WTC11 (cell line): Measurements from ENCODE around the gene ADAMTS2. TPM values are rescaled to one million over a fixed set of nuclear protein-coding genes. Genes with fewer than 3 reads are reported as not detected.

Experiments
- ATAC-seq: fragments of 200-7000 bp; cut with Tn5 transposase; 2 replicates; pipeline ENCODE4 v1.10.0; 2021; ENCODE audit warnings: mild to moderate bottlenecking, moderate library complexity
- CTCF ChIA-PET: fragments of 300-600 bp; sonication (Branson Sonifier 250); formaldehyde crosslinking; loops from one replicate; lab custom pipeline; 2021; ENCODE audit warnings: antibody characterized with exemption; lab: Charles Lee
- POLR2A ChIA-PET: fragments of 350-600 bp; sonication (Branson Sonifier 250); formaldehyde crosslinking; loops from one replicate; lab custom pipeline; 2021; ENCODE audit warnings: antibody characterized with exemption; lab: Charles Lee
- DNase-seq: peaks from one replicate; pipeline ENCODE4 v3.0.0; 2021; ENCODE audit warnings: low spot score
- H3K27ac Mint-ChIP-seq: 2 replicates; pipeline ENCODE4 v1.8.0; 2021; ENCODE audit warnings: mixed read lengths
- H3K27me3 Mint-ChIP-seq: 2 replicates; pipeline ENCODE4 v1.8.0; 2021; ENCODE audit warnings: low read depth, mild to moderate bottlenecking, moderate library complexity, mixed read lengths
- H3K36me3 Mint-ChIP-seq: 2 replicates; pipeline ENCODE4 v1.8.0; 2021; ENCODE audit warnings: mixed read lengths
- H3K4me1 Mint-ChIP-seq: 2 replicates; pipeline ENCODE4 v1.8.0; 2022; ENCODE audit warnings: mixed read lengths
- H3K4me3 Mint-ChIP-seq: 2 replicates; pipeline ENCODE4 v1.8.0; 2021; ENCODE audit warnings: mild to moderate bottlenecking, moderate library complexity, mixed read lengths
- H3K9me3 Mint-ChIP-seq: 2 replicates; pipeline ENCODE4 v1.8.0; 2021; ENCODE audit warnings: mixed read lengths
- CREM ChIP-seq: sonication (generic); formaldehyde crosslinking; IDR thresholded peaks from 2 replicates; pipeline ENCODE4 v1.8.1; 2022; ENCODE audit warnings: mild to moderate bottlenecking, missing genetic modification reagents, moderate library complexity
- FOXP1 ChIP-seq: sonication (generic); formaldehyde crosslinking; IDR thresholded peaks from 2 replicates; pipeline ENCODE4 v1.8.0; 2022; ENCODE audit warnings: missing genetic modification reagents, mild to moderate bottlenecking, moderate library complexity, borderline replicate concordance
- MYBL2 ChIP-seq: sonication (generic); formaldehyde crosslinking; IDR thresholded peaks from 2 replicates; pipeline ENCODE4 v1.8.1; 2023; ENCODE audit warnings: mild to moderate bottlenecking, moderate library complexity, missing genetic modification reagents
- NFYB ChIP-seq: sonication (generic); formaldehyde crosslinking; conservative IDR thresholded peaks from 2 replicates; pipeline ENCODE4 v1.8.0; 2022; ENCODE audit warnings: low read depth, missing genetic modification reagents
- NR3C1 ChIP-seq: sonication (generic); formaldehyde crosslinking; conservative IDR thresholded peaks from 2 replicates; pipeline ENCODE4 v1.8.1; 2023; ENCODE audit warnings: low read depth, mild to moderate bottlenecking, missing genetic modification reagents
- OVOL2 ChIP-seq: fragments of 250-450 bp; sonication (Bioruptor Pico); IDR thresholded peaks from 2 replicates; pipeline ENCODE4 v1.9.0; 2021; ENCODE audit warnings: mild to moderate bottlenecking, borderline replicate concordance
- PRDM15 ChIP-seq: sonication (generic); formaldehyde crosslinking; IDR thresholded peaks from 2 replicates; pipeline ENCODE4 v1.8.0; 2022; ENCODE audit warnings: missing genetic modification reagents
- PRRX2 ChIP-seq: fragments of 250-450 bp; sonication (Bioruptor Pico); IDR thresholded peaks from 2 replicates; pipeline ENCODE4 v1.8.0; 2021; ENCODE audit warnings: mild to moderate bottlenecking
- STAT6 ChIP-seq: sonication (generic); formaldehyde crosslinking; conservative IDR thresholded peaks from 2 replicates; pipeline ENCODE4 v1.8.1; 2023; ENCODE audit warnings: mild to moderate bottlenecking, low read depth, missing genetic modification reagents, moderate library complexity
- TCF7 ChIP-seq: sonication (generic); formaldehyde crosslinking; IDR thresholded peaks from 2 replicates; pipeline ENCODE4 v1.8.0; 2022; ENCODE audit warnings: mild to moderate bottlenecking, low read depth, missing genetic modification reagents, moderate library complexity
- TEAD4 ChIP-seq: sonication (generic); formaldehyde crosslinking; IDR thresholded peaks from 2 replicates; pipeline ENCODE4 v1.8.0; 2022; ENCODE audit warnings: mild to moderate bottlenecking, missing genetic modification reagents
- ZNF138 ChIP-seq: sonication (generic); formaldehyde crosslinking; conservative IDR thresholded peaks from 2 replicates; pipeline ENCODE4 v1.8.1; 2022; ENCODE audit warnings: mild to moderate bottlenecking, moderate library complexity, missing genetic modification reagents
- ZNF396 ChIP-seq: fragments of 250-450 bp; sonication (Bioruptor Pico); IDR thresholded peaks from 2 replicates; pipeline ENCODE4 v1.8.0; 2021; ENCODE audit warnings: mild to moderate bottlenecking, moderate library complexity, borderline replicate concordance
- ZNF423 ChIP-seq: fragments of 250-450 bp; sonication (Bioruptor Pico); IDR thresholded peaks from 2 replicates; pipeline ENCODE4 v2.1.2; 2022; ENCODE audit warnings: mild to moderate bottlenecking, moderate library complexity
- ZSCAN18 ChIP-seq: fragments of 250-450 bp; sonication (Bioruptor Pico); IDR thresholded peaks from 2 replicates; pipeline ENCODE4 v2.1.2; 2022; ENCODE audit warnings: mild to moderate bottlenecking, moderate library complexity
- total RNA-seq: library from RNA; stranded (reverse); gene quantifications from 3 replicates; pipeline ENCODE4 v1.2.3, GENCODE V29; 2021
- TF ChIP-seq, protein P1 (sequence below): fragments of 250-450 bp; sonication (Bioruptor Pico); IDR thresholded peaks from 2 replicates; pipeline ENCODE4 v1.9.0; 2021; ENCODE audit warnings: moderate library complexity, mild to moderate bottlenecking, inconsistent platforms, borderline replicate concordance
- TF ChIP-seq, protein P2 (sequence below): sonication (generic); formaldehyde crosslinking; IDR thresholded peaks from 2 replicates; pipeline ENCODE4 v1.8.1; 2023; ENCODE audit warnings: mild to moderate bottlenecking, missing genetic modification reagents, moderate library complexity
- TF ChIP-seq, protein P3 (sequence below): sonication (generic); formaldehyde crosslinking; IDR thresholded peaks from 2 replicates; pipeline ENCODE4 v1.8.1; 2023; ENCODE audit warnings: mild to moderate bottlenecking, missing genetic modification reagents

Gene ADAMTS2
- total RNA-seq, 1 experiment from 2014 or later = 11.2 TPM

- Mint-ChIP-seq H3K4me1 (peaks cover 4% of the 10 kb centered on the region; the same call in 1 of the 2 replicates), H3K27ac (no peak overlapping the region), H3K27me3 (no peaks in the 10 kb centered on the region), H3K9me3 (no peaks in the 10 kb centered on the region), H3K4me3 (no peak overlapping the region), H3K36me3 (no peaks in the 10 kb centered on the region)
- ChIA-PET POLR2A (no interaction called here), CTCF (no interaction called here)
- TF ChIP-seq FOXP1 = no peak
- no peak for TF ChIP-seq ZSCAN18 (CRISPR knock-in tag)
- TF ChIP-seq MYBL2 = no peak
- no peak for TF ChIP-seq ZNF423 (CRISPR knock-in tag)
- TF ChIP-seq NFYB (CRISPR knock-in tag) = no peak
- DNase-seq (no peak), ATAC-seq (no peak)
Measured at GRCh38 chr5:179207920-179208705, 137.1 kb downstream of the ADAMTS2 start.

DNA sequence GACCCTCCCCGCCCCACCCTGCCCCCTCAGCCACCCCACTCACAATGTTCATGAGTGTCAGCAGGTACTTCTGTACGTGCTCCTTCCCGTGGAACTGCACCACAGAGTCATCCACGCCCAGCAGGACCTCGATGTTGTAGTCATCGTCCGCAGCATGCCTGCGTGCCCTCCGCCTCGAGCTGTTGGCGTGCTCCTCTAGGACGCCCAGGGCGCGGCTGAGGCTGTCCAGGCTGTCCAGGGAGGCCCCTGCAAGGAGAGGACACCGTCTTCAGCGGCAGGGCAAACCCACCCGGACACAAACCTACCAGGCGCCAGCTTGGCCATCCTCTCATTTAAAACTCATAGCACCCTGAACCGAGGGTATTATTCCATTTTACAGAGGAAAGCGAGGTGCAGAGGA is 137.8 kb downstream of the ADAMTS2 start:
- H3K27ac Mint-ChIP-seq = no peak overlapping the region

More for the DNA sequence above, 137.8 kb downstream of the ADAMTS2 start:
- ChIA-PET CTCF (no interaction called here), POLR2A (no interaction called here)
- TF ChIP-seq TEAD4 (CRISPR knock-in tag) (no peak), CREM (no peak), ZNF396 (CRISPR knock-in tag) (no peak), ZNF138 (no peak), ZNF423 (CRISPR knock-in tag) (no peak), PRRX2 (CRISPR knock-in tag) (no peak), TCF7 (CRISPR knock-in tag) (no peak), NR3C1 (no peak), OVOL2 (CRISPR knock-in tag) (no peak), STAT6 (CRISPR knock-in tag) (no peak), PRDM15 (CRISPR knock-in tag) (no peak)
- TF ChIP-seq, protein P1, sequence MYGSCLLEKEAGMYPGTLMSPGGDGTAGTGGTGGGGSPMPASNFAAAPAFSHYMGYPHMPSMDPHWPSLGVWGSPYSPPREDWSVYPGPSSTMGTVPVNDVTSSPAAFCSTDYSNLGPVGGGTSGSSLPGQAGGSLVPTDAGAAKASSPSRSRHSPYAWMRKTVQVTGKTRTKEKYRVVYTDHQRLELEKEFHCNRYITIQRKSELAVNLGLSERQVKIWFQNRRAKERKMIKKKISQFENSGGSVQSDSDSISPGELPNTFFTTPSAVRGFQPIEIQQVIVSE (CRISPR knock-in tag) = no peak
- TF ChIP-seq, protein P2, sequence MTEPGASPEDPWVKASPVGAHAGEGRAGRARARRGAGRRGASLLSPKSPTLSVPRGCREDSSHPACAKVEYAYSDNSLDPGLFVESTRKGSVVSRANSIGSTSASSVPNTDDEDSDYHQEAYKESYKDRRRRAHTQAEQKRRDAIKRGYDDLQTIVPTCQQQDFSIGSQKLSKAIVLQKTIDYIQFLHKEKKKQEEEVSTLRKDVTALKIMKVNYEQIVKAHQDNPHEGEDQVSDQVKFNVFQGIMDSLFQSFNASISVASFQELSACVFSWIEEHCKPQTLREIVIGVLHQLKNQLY (CRISPR knock-in tag) = no peak
- TF ChIP-seq, protein P3, sequence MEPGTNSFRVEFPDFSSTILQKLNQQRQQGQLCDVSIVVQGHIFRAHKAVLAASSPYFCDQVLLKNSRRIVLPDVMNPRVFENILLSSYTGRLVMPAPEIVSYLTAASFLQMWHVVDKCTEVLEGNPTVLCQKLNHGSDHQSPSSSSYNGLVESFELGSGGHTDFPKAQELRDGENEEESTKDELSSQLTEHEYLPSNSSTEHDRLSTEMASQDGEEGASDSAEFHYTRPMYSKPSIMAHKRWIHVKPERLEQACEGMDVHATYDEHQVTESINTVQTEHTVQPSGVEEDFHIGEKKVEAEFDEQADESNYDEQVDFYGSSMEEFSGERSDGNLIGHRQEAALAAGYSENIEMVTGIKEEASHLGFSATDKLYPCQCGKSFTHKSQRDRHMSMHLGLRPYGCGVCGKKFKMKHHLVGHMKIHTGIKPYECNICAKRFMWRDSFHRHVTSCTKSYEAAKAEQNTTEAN = no peak
- ATAC-seq (no peak), DNase-seq (no peak)
- Mint-ChIP-seq H3K4me3 (no peak overlapping the region), H3K27me3 (no peaks in the 10 kb centered on the region), H3K9me3 (no peaks in the 10 kb centered on the region), H3K36me3 (no peaks in the 10 kb centered on the region), H3K4me1 (peaks cover 4% of the 10 kb centered on the region; the same call in 1 of the 2 replicates)
